GM15510 (cell line): ENCODE data around the gene ZNF208.

Experiments used
- POLR2A ChIP-seq: IDR thresholded peaks from 3 replicates; pipeline ENCODE4 v1.6.1; 2011; ENCODE audit warnings: borderline replicate concordance; ENCODE audit not compliant: insufficient read length; ENCODE audit errors: extremely low read depth

The ZNF208 gene

GRCh38 chr19:21902571-21902970, 108.2 kb downstream of the ZNF208 start:
- no peak for TF ChIP-seq POLR2A

DNA sequence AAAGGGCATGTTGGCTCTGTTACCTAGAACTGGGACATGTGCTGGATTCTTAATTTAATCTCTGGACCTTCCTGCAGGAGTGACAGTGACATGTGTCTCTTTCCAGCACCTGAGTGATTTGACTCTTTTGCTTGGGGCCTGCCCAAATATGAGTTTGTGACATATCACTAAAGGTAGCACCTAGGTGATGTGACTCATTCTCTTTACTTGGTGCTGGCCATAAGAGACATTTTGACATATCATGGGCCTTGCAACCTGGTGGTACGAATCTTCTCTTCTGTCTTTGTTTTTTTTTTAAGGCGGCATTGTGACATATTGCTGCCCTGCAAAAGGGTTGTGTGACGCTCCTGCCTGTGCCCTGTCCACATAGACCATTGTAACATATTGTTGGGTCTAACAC, 108.9 kb downstream of the ZNF208 start:
- no peak for TF ChIP-seq POLR2A

DNA sequence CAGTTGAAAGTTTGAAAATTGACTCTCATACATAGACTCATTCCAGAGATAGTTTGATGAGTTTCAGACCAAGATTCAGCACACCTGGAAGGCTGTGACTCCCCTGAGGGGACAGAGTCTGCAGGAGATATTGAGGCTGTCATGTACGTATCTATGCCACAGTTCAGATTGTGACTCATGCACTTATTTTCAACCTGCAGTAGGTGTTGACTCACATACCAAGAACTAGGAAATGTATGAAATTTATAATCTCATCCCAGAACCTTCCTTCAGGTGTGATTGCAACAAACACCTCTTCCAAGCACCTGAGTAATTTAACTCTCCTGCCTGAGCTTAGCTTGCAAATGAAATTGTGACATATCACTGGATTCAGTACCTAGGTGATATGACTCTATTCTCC, 110.3 kb downstream of the ZNF208 start:
- no peak for TF ChIP-seq POLR2A

GRCh38 chr19:21891086-21891485, 119.7 kb downstream of the ZNF208 start:
- no peak for TF ChIP-seq POLR2A

- TF ChIP-seq POLR2A, result no peak
These were observed 127.2 kb downstream of the ZNF208 start for GRCh38 chr19:21883516-21883915.
